Neural progenitor cell (in vitro differentiated cells): ENCODE measurements around the gene TXNDC5. TPM values are rescaled to one million over a fixed set of nuclear protein-coding genes. Genes with fewer than 3 reads are reported as not detected.
A peak's percentile ranks its signal among the peaks of the same experiment; 100 is the strongest.

Experiments
- DNase-seq: peaks from one replicate; pipeline ENCODE4 v3.0.0-alpha.2; 2016; ENCODE audit warnings: low spot score
- H2AFZ ChIP-seq: fragments of 200-600 bp; sonication (generic); replicated peaks from 2 replicates; pipeline ENCODE4 v1.6.1; 2016; ENCODE audit warnings: antibody characterized with exemption
- H3F3A ChIP-seq: fragments of 200-600 bp; sonication (generic); 2 replicates; pipeline ENCODE4 v1.6.1; 2016; ENCODE audit warnings: antibody characterized with exemption, low read depth
- H3K27ac ChIP-seq: fragments of 200-600 bp; sonication (generic); 2 replicates; pipeline ENCODE4 v1.5.1; 2016; ENCODE audit warnings: mild to moderate bottlenecking
- H3K27me3 ChIP-seq: fragments of 200-600 bp; sonication (generic); 2 replicates; pipeline ENCODE4 v1.6.1; 2016; ENCODE audit warnings: mild to moderate bottlenecking, moderate library complexity
- H3K36me3 ChIP-seq: fragments of 200-600 bp; sonication (generic); 2 replicates; pipeline ENCODE4 v1.5.1; 2016
- H3K4me1 ChIP-seq: fragments of 200-600 bp; sonication (generic); 2 replicates; pipeline ENCODE4 v1.6.1; 2016; ENCODE audit warnings: mixed run types
- H3K4me2 ChIP-seq: fragments of 200-600 bp; sonication (generic); 2 replicates; pipeline ENCODE4 v1.6.1; 2016
- H3K4me3 ChIP-seq: fragments of 200-600 bp; sonication (generic); 2 replicates; pipeline ENCODE4 v1.5.1; 2016
- H3K79me2 ChIP-seq: fragments of 200-600 bp; sonication (generic); 2 replicates; pipeline ENCODE4 v1.6.1; 2016; ENCODE audit warnings: low read depth
- H3K9ac ChIP-seq: fragments of 200-600 bp; sonication (generic); 2 replicates; pipeline ENCODE4 v1.6.1; 2016
- H3K9me3 ChIP-seq: fragments of 200-600 bp; sonication (generic); 2 replicates; pipeline ENCODE4 v1.5.1; 2016; ENCODE audit warnings: low read depth
- H4K20me1 ChIP-seq: fragments of 200-600 bp; sonication (generic); 2 replicates; pipeline ENCODE4 v1.6.1; 2016; ENCODE audit warnings: low read depth
- H3K27ac Mint-ChIP-seq: 3 replicates; pipeline ENCODE4 v1.8.0; 2021; ENCODE audit warnings: mixed read lengths
- H3K27me3 Mint-ChIP-seq: 2 replicates; pipeline ENCODE4 v1.8.0; 2022; ENCODE audit warnings: low read depth, mild to moderate bottlenecking, inconsistent platforms, moderate library complexity, mixed read lengths; ENCODE audit not compliant: insufficient read depth
- H3K36me3 Mint-ChIP-seq: 3 replicates; pipeline ENCODE4 v1.8.0; 2021; ENCODE audit warnings: mixed read lengths
- H3K4me1 Mint-ChIP-seq: 3 replicates; pipeline ENCODE4 v1.8.0; 2021; ENCODE audit warnings: mixed read lengths
- H3K4me3 Mint-ChIP-seq: 3 replicates; pipeline ENCODE4 v1.8.0; 2021; ENCODE audit warnings: mild to moderate bottlenecking, moderate library complexity, mixed read lengths
- H3K9me3 Mint-ChIP-seq: 3 replicates; pipeline ENCODE4 v1.8.0; 2020; ENCODE audit warnings: mixed read lengths
- CTCF ChIP-seq: fragments of 200-600 bp; sonication (generic); IDR thresholded peaks from 2 replicates; pipeline ENCODE4 v1.5.1; 2017; ENCODE audit warnings: antibody characterized with exemption, mild to moderate bottlenecking
- EZH2 ChIP-seq: fragments of 200-600 bp; sonication (generic); IDR thresholded peaks from 2 replicates; pipeline ENCODE4 v1.6.1; 2017; ENCODE audit warnings: antibody characterized with exemption, mild to moderate bottlenecking, moderate library complexity
- EZH2phosphoT487 ChIP-seq: fragments of 200-600 bp; sonication (generic); IDR thresholded peaks from 2 replicates; pipeline ENCODE4 v1.6.1; 2017; ENCODE audit warnings: antibody characterized with exemption
- total RNA-seq: library from RNA; depleted of rRNA; stranded (reverse); fragments of >200 nt; gene quantifications from 2 replicates; pipeline ENCODE4 v1.2.3, GENCODE V29; 2015; ENCODE audit warnings: low replicate concordance

Gene TXNDC5
- total RNA-seq, 1 donor from 2014 or later, result 155 TPM

GRCh38 chr6:7911345-7911725 is 747 bp upstream of the TXNDC5 start:
- peaks cover 13% of the 10 kb centered on the region for H3K4me1 Mint-ChIP-seq
- Histone ChIP-seq H3K4me2 (peak overlapping the region; percentile 77), H3K4me1 (peaks cover 20% of the 10 kb centered on the region), H3K36me3 (no peaks in the 10 kb centered on the region), H3K79me2 (peaks cover 38% of the 10 kb centered on the region), H3K9ac (no peak overlapping the region), H3K27ac (no peak overlapping the region), H3K4me3 (peak overlapping the region; percentile 59), H4K20me1 (peaks cover 21% of the 10 kb centered on the region), H3K27me3 (peaks cover 35% of the 10 kb centered on the region), H3F3A (peaks cover 26% of the 10 kb centered on the region), H3K9me3 (no peaks in the 10 kb centered on the region), H2AFZ (peak overlapping the region; percentile 91)
- no peaks in the 10 kb centered on the region for H3K9me3 Mint-ChIP-seq
- DNase-seq, result no peak
- TF ChIP-seq EZH2 (no peak), CTCF (no peak), EZH2phosphoT487 (no peak)
- no peak overlapping the region for H3K4me3 Mint-ChIP-seq
- H3K27ac Mint-ChIP-seq, result no peak overlapping the region
- peaks cover 2% of the 10 kb centered on the region for H3K36me3 Mint-ChIP-seq
- H3K27me3 Mint-ChIP-seq, result peaks cover 3% of the 10 kb centered on the region

GRCh38 chr6:7910298-7910653 is 312 bp downstream of the TXNDC5 start:
- H3K27ac ChIP-seq, result no peak overlapping the region
- no peak for DNase-seq
- no peak overlapping the region for H3K9ac ChIP-seq
- H3K27me3 Mint-ChIP-seq, result peaks cover 3% of the 10 kb centered on the region
- H3K4me2 ChIP-seq, result peak overlapping the region; percentile 77
- H4K20me1 ChIP-seq, result peaks cover 21% of the 10 kb centered on the region
- peaks cover 13% of the 10 kb centered on the region for H3K4me1 Mint-ChIP-seq
- H3K27me3 ChIP-seq, result peaks cover 35% of the 10 kb centered on the region
- no peaks in the 10 kb centered on the region for H3K36me3 ChIP-seq
- no peak overlapping the region for H3K27ac Mint-ChIP-seq
- peak overlapping the region; percentile 53 for H3K4me3 ChIP-seq
- TF ChIP-seq EZH2 (no peak), EZH2phosphoT487 (no peak), CTCF (no peak)
- H3K4me3 Mint-ChIP-seq, result no peak overlapping the region
- H3K36me3 Mint-ChIP-seq, result peaks cover 2% of the 10 kb centered on the region
- H3K9me3 Mint-ChIP-seq, result no peaks in the 10 kb centered on the region
- peak overlapping the region; percentile 90 for H2AFZ ChIP-seq
- no peaks in the 10 kb centered on the region for H3K9me3 ChIP-seq
- H3K4me1 ChIP-seq, result peaks cover 20% of the 10 kb centered on the region
- H3K79me2 ChIP-seq, result peaks cover 48% of the 10 kb centered on the region
- H3F3A ChIP-seq, result peaks cover 26% of the 10 kb centered on the region

GRCh38 chr6:7909323-7910276 is 988 bp downstream of the TXNDC5 start:
- H3K4me3 ChIP-seq, result peak overlapping the region; percentile 53
- H3K36me3 ChIP-seq, result no peaks in the 10 kb centered on the region
- Mint-ChIP-seq H3K27ac (peak overlapping the region; percentile 24), H3K4me1 (peaks cover 13% of the 10 kb centered on the region), H3K4me3 (peak overlapping the region; percentile 90), H3K27me3 (peaks cover 3% of the 10 kb centered on the region), H3K9me3 (no peaks in the 10 kb centered on the region), H3K36me3 (peaks cover 6% of the 10 kb centered on the region)
- H4K20me1 ChIP-seq, result peaks cover 21% of the 10 kb centered on the region
- peaks cover 26% of the 10 kb centered on the region for H3F3A ChIP-seq
- peak overlapping the region; percentile 6 for H3K9ac ChIP-seq
- H3K27me3 ChIP-seq, result peaks cover 29% of the 10 kb centered on the region
- no peaks in the 10 kb centered on the region for H3K9me3 ChIP-seq
- peak overlapping the region; percentile 77 for H3K4me2 ChIP-seq
- DNase-seq, result peak; percentile 77
- H2AFZ ChIP-seq, result peak overlapping the region; percentile 90
- no peak for TF ChIP-seq CTCF
- TF ChIP-seq EZH2phosphoT487, result no peak
- peak; percentile 1 for TF ChIP-seq EZH2
- no peak overlapping the region for H3K27ac ChIP-seq
- peaks cover 48% of the 10 kb centered on the region for H3K79me2 ChIP-seq
- peaks cover 20% of the 10 kb centered on the region for H3K4me1 ChIP-seq
